Esophagus muscularis mucosa (tissue), 4 donors: ENCODE measurements around the gene CSNK1D. TPM values are rescaled to one million over a fixed set of nuclear protein-coding genes. Genes with fewer than 3 reads are reported as not detected.

ENCODE experiments used
- DNase-seq: peaks from one replicate; pipeline ENCODE4 v3.0.0-alpha.2; 2017; ENCODE audit errors: extremely low spot score
- H3K27ac ChIP-seq, 4 donors: fragments of 200-600 bp; sonication (generic); replicated peaks in 1 of 4; 1 replicate in 3 of 4; 2 replicates in 1 of 4; pipeline ENCODE4 v1.5.1; 2016 to 2019; ENCODE audit warnings: mild to moderate bottlenecking in 1 of 4
- H3K27me3 ChIP-seq, 4 donors: fragments of 200-600 bp; sonication (generic); one replicate each; pipeline versions ENCODE4 v1.5.1 to v1.6.0; 2016 to 2019
- H3K36me3 ChIP-seq, 4 donors: fragments of 200-600 bp; sonication (generic); one replicate each; pipeline ENCODE4 v1.5.1; 2016 to 2019
- H3K4me1 ChIP-seq, 4 donors: fragments of 200-600 bp; sonication (generic); one replicate each; pipeline ENCODE4 v1.5.1; 2016 to 2019
- H3K4me3 ChIP-seq, 4 donors: fragments of 200-600 bp; sonication (generic); 1 replicate in 2 of 4; 2 replicates in 2 of 4; pipeline ENCODE4 v1.5.1; 2016 to 2019; ENCODE audit warnings: mild to moderate bottlenecking in 4 of 4, moderate library complexity in 1 of 4
- H3K9me3 ChIP-seq, 4 donors: fragments of 200-600 bp; sonication (generic); 1 replicate in 3 of 4; 2 replicates in 1 of 4; pipeline ENCODE4 v1.5.1; 2016 to 2019
- EP300 ChIP-seq: sonication (generic); formaldehyde crosslinking; IDR thresholded peaks from one replicate; pipeline ENCODE4 v1.6.1; 2017; ENCODE audit warnings: antibody characterized with exemption
- POLR2A ChIP-seq: fragments of 450-650 bp; IDR thresholded peaks from one replicate; pipeline ENCODE4 v1.6.1; 2017; ENCODE audit warnings: antibody characterized with exemption, moderate library complexity, mild to moderate bottlenecking, low read depth
- POLR2AphosphoS5 ChIP-seq, 2 donors: sonication (generic); formaldehyde crosslinking; IDR thresholded peaks; one replicate each; pipeline ENCODE4 v1.6.1; 2017; ENCODE audit warnings: antibody characterized with exemption in 2 of 2
- WGBS: methylation state at CpG from one replicate; pipeline ENCODE4 v1.1.5; 2018; 5-methylcytosine and 5-hydroxymethylcytosine counted together
- intact Hi-C: fragments of 100-400 bp; cut with DNase I; formaldehyde crosslinking; loops from one replicate; pipeline ENCODE4 v1.15.1; 2023
- total RNA-seq, 4 donors: library from RNA; depleted of rRNA; stranded (reverse); fragments of >200 nt; gene quantifications; one replicate each; pipeline versions ENCODE4 v1.1.0 to v1.2.1, GENCODE V29; 2016
- TF ChIP-seq, protein P1 (sequence below), 3 experiments: fragments of 200-600 bp in 2 of 3; fragments of 450-650 bp in 1 of 3; sonication (generic) in 2 of 3; IDR thresholded peaks; one replicate each; pipeline ENCODE4 v1.5.1; 2017 to 2019; ENCODE audit warnings: antibody characterized with exemption in 3 of 3, mild to moderate bottlenecking in 2 of 3, moderate library complexity in 1 of 3

Gene CSNK1D
- total RNA-seq, 4 donors from 2014 or later: 47.2 to 65.5 (median 61.0) TPM

DNA sequence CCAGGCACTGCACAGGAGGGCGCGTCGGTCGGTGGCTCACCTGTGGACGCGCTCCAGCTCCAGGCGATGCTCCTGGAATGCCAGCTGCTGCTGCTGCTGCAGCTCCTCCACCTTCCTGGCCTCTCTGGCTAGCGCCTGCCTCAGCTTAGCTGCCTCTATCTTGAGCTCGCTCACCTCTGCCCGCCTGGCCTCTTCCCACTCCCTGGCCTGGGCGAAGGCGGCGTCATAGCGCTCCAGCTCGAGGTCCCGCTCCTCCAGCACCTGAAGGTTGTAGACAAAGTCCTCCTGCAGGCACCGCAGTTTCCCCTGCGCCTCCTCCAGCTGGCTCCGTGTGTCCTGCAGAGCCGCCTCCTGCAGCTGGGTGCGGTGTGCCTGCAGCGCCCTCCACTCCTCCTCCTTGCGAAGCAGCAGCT is 72.0 kb downstream of the CSNK1D start:
- no peaks in the 10 kb centered on the region for H3K27me3 ChIP-seq
- TF ChIP-seq, protein P1, sequence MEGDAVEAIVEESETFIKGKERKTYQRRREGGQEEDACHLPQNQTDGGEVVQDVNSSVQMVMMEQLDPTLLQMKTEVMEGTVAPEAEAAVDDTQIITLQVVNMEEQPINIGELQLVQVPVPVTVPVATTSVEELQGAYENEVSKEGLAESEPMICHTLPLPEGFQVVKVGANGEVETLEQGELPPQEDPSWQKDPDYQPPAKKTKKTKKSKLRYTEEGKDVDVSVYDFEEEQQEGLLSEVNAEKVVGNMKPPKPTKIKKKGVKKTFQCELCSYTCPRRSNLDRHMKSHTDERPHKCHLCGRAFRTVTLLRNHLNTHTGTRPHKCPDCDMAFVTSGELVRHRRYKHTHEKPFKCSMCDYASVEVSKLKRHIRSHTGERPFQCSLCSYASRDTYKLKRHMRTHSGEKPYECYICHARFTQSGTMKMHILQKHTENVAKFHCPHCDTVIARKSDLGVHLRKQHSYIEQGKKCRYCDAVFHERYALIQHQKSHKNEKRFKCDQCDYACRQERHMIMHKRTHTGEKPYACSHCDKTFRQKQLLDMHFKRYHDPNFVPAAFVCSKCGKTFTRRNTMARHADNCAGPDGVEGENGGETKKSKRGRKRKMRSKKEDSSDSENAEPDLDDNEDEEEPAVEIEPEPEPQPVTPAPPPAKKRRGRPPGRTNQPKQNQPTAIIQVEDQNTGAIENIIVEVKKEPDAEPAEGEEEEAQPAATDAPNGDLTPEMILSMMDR (IDR thresholded peaks at IDR 0.05): no peak
- no peak for TF ChIP-seq POLR2A
- no peak for TF ChIP-seq EP300
- no peak for TF ChIP-seq POLR2AphosphoS5 (IDR thresholded peaks at IDR 0.05)
- intact Hi-C loops: no loop called here
- peaks cover 4 to 19% (median 16%) of the 10 kb centered on the region in 4 donors for H3K4me1 ChIP-seq
- no peak overlapping the region for H3K27ac ChIP-seq
- no peaks in the 10 kb centered on the region for H3K9me3 ChIP-seq
- DNase-seq: no peak
- WGBS: 96% methylated on average over 17 of the region's 23 CpGs
- H3K36me3 ChIP-seq: peaks cover 20 to 45% (median 32%) of the 10 kb centered on the region in 4 donors
- no peak overlapping the region for H3K4me3 ChIP-seq

DNA sequence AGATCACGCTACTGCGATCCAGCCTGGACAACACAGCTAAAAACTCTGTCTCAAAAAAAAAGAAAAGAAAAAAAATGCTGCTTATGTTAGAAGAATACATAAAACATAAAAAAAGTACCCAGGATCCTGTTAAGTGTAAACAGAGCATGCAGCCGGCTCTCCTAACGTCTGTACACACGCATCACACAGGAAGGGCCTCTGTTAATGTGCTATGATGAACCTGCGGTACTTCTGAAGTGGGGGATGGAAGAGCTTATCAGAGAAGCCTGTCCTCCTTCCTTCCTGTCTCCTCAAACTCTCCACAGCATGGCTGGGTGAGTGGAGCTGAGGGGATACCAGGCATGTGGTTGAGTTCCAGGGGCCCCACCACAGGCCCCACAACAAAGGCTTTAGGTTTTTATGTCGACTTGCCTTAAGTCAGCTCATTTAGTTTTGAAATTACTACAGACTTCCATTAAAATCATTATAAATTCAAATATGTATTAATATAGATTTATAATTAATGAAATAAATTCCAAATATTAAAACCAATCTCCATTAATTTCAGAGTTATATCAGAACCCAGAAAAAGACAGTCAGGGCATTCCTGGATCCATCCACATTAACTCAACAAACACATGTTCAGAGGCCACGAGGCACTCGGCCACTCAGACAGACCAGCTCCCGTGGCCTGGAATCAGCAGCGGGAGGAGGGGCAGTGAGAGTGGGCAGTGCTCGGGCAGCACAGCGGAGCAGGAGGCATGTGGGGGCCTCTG is 72.6 kb downstream of the CSNK1D start:
- TF ChIP-seq, protein P1 (IDR thresholded peaks at IDR 0.05): no peak
- TF ChIP-seq POLR2A (no peak), POLR2AphosphoS5 (IDR thresholded peaks at IDR 0.05) (no peak), EP300 (no peak)
- peaks cover under 1 to 19% (median 13%) of the 10 kb centered on the region in 4 donors for H3K4me1 ChIP-seq
- intact Hi-C loops: no loop called here
- no peak overlapping the region for H3K4me3 ChIP-seq
- DNase-seq: no peak
- no peaks in the 10 kb centered on the region for H3K9me3 ChIP-seq
- H3K27ac ChIP-seq: no peak overlapping the region
- peaks cover 20 to 50% (median 37%) of the 10 kb centered on the region in 4 donors for H3K36me3 ChIP-seq
- 81% methylated on average over 13 of the region's 13 CpGs for WGBS
- no peaks in the 10 kb centered on the region for H3K27me3 ChIP-seq

DNA sequence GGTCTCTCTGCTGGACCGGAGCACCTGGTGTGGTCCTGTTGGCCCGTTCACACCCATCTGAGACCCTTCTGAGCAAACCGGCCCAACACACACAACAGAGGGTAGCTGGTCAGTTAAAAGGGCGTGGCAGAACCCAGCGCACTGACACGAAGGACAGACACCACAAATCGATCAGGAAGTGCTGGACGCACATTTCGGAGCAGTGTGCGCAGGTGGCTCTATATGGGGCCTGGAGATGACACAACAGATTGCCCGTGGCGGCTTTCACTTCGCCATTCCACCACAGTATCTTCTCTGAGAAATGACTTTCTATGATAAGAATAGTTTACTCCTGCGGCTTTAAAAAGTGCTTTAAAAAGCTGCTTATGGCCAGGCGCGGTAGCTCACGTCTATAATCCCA is 73.4 kb downstream of the CSNK1D start:
- Histone ChIP-seq H3K27me3 (no peaks in the 10 kb centered on the region), H3K4me1 (peaks cover 0 to 19% (median 7%) of the 10 kb centered on the region in 4 donors), H3K36me3 (peaks cover 20 to 55% (median 38%) of the 10 kb centered on the region in 4 donors), H3K9me3 (no peaks in the 10 kb centered on the region), H3K27ac (no peak overlapping the region), H3K4me3 (no peak overlapping the region)
- intact Hi-C loops: no loop called here
- no peak for DNase-seq
- WGBS: 92% methylated on average over 17 of the region's 17 CpGs
- no peak for TF ChIP-seq POLR2AphosphoS5 (IDR thresholded peaks at IDR 0.05)
- no peak for TF ChIP-seq EP300
- TF ChIP-seq POLR2A: no peak
- TF ChIP-seq, protein P1 (IDR thresholded peaks at IDR 0.05): no peak

DNA sequence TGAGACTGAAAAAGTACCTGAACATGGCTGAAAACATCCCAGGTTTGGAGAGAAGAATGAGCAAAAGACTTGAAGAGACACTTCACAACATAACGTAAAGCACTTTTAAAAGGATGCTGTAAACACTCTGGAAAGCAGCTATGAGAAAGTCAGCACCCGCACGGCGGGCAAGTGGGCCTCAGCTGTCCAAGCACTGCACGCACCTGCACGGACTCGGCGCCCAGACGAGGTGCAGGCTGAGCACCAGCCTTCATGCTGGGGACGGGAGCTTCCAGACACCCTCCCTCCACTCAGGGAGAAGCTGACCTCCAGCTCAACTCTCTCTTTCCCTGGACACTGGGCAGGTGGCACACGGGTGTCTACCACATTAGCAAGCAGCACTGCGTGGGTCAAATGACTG is 74.0 kb downstream of the CSNK1D start:
- no peak overlapping the region for H3K4me3 ChIP-seq
- no peaks in the 10 kb centered on the region for H3K27me3 ChIP-seq
- DNase-seq: no peak
- H3K4me1 ChIP-seq: peaks cover 0 to 16% (median 4%) of the 10 kb centered on the region in 4 donors
- no peak for TF ChIP-seq EP300
- TF ChIP-seq, protein P1 (IDR thresholded peaks at IDR 0.05): no peak
- WGBS: 90% methylated on average over 12 of the region's 12 CpGs
- intact Hi-C loops: no loop called here
- peaks cover 20 to 61% (median 45%) of the 10 kb centered on the region in 4 donors for H3K36me3 ChIP-seq
- no peak overlapping the region for H3K27ac ChIP-seq
- H3K9me3 ChIP-seq: no peaks in the 10 kb centered on the region
